Cerebellar cortex (tissue), 1 donor: ENCODE measurements around the gene CTU2.

ENCODE experiments used
- DNase-seq: peaks from one replicate; pipeline ENCODE4 v3.0.0-alpha.2; 2015; ENCODE audit warnings: low spot score

Gene CTU2

DNA sequence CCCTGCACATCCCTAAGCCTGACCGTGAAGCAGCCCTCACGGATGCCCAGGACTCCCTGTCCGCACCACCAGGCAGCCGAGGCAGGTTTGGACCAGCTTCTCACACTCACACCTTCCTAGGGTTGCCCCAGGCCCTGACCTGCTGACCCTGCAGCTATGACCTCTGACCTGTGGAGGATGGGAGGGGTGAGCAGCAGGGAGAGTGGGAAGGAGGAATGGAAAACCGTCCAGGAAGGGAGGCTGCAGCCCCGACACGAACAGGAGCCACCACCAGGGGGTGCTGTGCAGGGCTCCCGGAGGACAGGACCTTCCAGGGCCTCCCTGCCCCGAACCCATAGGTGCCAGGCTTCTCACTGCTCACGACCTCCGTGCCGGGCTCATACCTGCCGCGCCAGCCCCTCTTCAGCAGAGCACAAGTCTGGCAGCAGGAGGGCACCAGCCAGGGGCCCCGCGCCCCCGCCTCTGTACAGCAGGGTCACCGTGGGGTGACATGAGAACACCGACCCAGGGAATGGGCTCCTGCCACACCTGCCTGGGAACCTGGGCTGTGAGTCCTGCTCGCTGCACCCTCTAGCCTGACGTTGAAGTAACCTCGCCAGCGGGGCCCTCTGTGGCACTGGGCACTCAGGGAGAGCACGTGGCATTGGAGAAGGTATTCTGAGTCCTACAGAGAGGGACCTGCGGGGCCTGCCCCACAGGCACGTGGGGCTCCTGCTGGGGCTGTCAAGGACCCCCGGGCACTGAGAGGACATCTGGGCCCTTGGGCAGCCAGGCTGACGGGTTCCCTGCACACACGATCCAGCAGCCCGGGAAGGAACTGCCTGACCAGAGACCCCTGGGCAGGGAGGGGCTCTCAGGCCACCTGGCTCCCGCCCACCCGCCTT is 37.6 kb downstream of the CTU2 start:
- DNase-seq = peak; percentile 77

DNA sequence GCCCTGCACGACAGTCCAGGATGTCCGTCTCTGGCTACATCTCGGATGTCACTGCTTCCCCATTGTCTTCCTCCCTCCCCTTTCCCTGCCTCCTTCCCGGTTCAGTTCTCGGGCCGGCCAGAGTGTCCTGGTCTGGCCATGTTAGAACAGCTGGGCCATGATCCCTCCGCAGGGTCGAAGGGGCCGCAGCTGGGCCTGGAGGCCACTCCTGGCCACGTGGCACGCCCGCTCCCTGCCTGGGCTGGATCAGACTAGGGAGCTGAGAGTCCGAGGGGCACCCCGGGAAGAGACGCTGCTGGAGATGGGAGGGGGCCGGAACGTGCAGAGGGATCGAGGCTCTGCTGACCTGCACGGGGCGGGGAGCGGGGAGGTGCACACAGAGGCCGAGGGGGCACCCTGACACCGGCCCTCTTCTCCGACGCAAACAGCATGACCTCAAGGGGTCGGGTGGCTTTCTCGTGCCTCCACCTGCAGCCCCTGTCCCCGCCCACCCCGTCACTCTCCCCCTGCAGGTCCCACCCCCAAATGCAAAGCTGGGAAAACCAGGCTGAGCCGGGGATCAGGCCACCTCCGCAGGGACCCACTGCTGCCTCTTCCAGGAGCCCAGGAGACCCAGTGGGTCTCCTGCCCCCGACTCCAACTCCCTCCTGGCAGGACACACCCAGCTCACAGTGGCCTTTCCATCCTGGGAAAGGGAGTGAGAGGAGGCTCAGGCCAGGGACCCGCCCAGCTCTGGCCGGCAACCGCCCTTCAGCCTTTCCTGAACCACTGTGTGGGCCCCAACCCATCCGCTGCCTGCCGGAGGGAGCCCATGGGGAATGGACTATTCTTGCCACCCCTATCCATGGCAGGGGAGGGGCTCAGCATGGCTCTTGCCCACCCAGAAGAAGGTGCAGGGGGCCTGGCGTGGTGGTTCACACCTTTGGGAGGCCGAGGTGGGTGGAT is 38.5 kb downstream of the CTU2 start:
- no peak for DNase-seq

DNA sequence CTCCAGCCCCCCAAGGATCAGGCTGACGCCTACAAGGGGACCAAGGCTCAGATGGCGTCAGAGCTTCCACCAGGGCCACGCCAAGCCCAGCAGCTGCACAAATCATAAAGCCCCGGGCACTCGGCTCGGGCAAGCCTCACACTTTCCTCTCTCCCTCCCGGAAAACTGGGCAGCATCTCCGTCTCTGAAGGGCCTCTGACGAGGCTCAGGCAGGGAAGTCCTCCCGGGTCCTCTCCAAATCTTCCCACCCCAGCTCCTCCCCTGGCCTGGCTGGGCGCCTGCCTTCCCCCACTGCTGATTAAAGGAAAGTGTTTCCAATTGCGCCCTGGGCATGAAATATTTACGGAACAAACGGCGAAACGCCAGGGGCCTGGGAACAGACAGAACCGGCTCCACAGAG is 40.2 kb downstream of the CTU2 start:
- DNase-seq = no peak

DNA sequence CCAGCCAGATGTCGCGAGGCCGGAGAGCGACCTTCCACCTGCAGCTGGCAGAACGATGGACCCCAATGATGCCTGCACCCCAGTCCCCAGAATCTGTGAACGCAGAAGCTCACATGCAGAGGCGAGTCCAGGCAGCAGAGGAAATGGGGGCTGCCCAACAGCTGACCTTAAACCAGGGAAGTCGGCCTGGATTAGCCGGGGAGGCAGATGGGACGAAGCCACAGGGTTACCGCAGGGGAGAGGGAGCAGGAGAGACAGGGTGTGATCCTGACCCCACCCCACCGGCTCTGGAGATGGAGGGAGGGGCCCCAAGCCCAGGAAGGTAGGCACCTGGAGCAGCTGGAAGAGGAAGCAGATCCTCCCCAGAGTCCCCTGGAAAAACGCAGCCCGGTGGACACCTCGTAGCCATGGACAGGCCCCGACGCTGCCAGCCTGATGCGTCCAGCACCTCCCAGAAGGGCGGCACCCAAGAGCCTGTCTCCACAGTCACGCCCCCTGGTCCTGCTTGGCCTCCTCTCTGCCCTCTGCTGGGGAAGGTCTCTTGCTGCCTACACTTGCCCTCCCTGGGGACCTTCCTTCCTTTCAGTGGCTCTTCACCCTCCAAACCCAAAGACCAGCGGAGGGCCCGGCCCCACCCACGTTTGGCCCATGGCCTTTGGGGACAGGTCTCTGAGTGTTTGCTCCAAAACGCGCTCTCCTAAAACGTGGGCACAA is 41.4 kb downstream of the CTU2 start:
- DNase-seq = peak; percentile 52

DNA sequence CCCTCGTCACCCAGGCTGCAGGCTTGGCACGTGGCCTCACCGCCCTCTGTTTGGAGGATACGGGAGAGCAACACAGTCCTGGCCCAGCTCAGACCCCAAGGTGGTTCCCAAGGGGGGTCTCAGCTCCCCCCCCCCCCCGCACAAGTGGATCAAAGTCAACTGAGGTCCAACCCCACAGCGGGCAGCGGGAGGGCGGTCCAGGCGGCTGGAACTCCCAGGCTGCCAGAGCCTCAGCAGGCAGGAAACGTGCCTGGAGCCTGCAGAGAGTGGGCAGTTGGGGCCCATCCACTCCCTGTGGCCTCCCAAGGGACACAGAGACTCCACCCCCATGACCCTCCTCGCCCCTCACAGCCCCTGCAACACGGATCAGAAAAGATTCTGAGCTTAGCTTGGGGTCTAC is 42.1 kb downstream of the CTU2 start:
- no peak for DNase-seq

DNA sequence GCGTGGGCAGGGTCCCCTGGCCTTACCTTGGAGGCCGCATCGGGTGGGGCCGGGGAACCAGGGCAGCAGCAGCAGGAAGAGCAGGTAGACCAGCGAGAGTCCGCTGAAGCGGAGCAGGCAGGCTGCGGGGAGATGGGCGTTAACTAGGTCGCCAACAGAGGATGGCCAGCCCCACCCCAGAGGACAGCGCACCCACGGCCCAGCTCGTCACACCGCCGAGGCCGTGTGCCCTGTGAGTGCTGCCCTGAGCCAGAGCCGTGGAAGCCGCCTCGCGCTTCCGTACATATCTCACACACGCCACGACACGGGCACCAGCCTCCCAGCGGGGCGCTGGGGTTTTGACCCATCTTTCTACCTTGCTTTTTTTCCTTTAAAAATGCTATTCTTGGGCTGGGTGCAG is 43.1 kb downstream of the CTU2 start:
- no peak for DNase-seq

DNA sequence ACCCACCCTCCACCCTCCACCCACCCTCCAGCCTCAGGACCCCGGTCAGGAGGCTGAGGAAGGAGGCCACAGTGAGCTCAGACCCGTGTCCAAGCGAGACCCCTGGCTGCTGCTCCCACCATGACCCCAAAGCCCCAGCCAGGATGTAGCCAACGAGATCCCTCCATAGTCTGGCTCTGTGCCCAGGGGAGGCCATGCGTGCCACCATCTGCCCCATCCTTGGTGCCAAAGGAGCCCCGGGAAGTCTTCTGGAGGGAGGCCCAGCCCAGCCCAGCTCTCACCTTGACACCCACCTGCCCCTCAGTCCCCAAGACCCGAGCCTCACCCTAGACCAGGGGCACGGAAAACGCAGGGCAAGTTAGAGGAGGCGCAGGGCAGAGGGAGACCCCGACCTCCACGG is 44.6 kb downstream of the CTU2 start:
- peak; percentile 40 for DNase-seq

DNA sequence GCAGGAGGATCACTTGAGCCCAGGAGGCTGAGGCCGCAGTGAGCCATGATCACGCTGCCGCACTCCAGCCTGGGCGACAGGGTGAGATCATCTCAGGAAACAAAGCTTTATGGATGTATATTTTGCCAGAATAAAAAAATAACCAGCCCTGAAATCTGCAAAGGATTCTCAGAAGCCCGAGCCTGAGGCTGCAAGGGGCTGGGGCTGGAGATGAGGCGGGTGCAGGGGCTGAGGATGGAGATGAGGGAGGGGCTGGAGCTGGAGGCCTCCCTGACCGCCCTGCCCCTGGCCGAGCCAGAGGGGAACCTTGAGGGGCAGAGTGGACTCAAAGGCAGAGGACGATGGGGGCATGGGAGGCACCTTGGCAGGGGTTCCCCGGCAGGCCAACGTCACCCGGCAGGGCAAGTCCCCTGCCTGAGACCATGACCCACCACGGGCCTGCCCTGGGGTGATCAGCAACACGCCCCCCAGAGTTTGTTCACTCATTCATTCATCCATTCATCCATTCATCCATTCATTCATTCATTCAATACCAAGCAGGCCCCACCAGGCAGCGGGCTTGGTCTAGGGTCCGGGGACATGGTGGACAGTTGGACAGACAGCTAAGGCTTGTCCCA is 46.2 kb downstream of the CTU2 start:
- DNase-seq = no peak

DNA sequence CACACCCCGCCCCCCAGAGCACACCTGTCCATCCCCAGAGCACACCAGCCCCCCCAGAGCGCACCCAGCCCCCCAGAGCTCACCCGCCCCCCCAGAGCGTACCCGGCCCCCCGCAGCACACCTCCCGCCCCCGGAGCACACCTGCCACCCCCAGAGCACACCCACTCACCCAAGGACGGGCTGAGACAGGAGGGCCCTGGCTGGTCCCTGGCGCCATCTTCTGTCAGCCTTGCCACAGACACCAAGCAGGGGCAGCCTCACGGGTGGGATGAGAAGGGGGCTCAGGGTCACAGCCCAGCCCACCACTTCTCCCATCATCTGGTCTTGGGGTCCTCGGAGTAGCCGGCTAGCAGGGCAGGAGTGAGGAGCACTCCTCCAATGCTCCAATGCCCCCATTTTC is 46.9 kb downstream of the CTU2 start:
- no peak for DNase-seq

DNA sequence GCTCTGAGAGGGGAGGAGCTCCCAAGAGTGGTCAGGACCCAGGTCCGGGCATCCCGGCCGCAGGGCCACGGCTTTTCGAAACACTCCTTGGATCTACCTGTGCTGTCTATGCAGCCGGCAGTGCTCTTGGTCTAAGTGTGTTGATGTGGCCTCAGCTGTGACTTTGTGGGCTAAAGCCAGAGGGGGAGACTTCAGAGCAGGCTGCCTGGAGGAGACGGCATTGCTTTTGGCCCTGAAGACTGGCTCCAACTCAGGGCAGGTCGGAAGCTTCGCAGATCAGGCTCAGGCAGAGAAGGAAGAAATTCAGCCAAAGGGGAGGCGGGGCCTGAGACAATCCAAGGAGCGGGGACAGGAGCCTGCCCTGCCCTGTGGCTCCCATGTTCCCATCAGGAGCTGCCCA is 47.3 kb downstream of the CTU2 start:
- DNase-seq = no peak

DNA sequence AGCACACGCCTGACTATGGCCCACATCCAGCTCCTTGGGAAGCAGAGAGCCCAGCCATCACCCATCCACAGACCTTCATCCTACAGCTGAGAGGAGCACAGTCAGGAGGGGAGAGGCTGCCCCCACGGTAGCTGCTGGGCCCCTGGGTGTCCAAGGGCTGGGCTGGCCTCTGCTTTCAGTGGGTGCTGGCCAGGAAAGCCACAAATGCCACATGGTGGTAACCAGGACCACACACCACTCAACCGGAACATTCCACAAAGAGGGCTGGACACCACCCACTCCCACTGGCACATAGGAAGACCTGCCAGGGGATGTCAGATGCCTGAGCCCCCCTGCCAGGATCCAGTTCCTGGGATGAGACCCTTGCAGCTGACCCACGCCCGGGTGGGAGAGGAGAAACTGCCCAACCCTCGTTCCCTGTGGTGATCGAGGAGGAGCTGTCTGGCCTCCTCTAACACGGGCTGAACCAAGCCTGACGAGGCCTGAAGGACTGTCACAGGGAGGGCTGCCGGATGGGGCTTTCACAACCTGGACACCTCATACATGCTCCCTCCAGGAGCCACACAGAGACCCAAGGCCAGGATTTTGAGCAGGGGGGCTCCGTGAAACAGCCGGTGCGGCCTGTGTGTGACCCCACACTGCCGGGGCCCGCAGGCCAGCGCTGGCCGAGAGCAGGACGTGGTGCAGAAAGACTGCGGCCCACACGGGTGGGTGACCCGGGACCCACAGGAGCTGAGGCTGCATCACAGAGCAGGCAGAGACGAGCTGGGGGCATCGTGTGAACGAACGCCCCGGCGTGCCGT is 48.0 kb downstream of the CTU2 start:
- no peak for DNase-seq

DNA sequence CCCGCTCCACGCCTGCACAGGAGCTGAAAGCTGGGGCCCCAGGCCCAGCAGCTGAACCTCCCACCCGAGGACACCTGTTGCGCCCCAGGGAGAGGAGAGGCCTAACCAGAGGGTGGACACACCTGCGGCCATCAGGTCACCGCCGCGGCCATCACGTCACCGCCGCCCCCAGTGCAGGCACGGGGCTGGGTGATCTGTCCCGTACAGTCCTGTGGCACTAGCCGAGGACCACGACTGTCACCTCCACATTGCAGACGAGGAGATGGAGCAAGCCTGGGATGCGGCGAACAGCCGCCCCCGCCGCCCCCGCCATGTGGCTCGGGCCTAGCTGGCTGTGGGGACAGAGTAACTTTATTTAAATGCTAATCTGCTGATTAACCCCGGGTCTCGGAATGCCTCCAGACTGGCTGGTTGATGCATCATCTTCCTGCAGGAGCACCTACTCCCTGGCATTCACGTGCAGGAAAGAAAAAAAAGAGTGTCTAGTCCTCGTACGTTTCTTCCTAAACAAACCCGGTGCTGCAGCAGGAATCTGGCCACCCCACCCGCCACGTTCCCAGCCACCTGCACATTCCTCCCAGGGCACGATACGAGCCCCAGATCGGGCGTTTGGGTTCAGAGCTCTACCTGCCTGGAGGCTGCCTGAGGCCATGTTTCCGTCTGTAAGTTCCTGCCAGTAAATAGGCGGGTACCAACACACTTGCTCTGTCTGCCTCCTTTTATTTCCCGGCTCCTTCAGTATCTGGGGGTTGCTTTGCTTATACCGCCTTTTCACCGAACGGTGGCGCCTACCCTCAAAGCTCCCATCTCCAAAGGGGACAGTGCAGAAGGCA is 48.8 kb downstream of the CTU2 start:
- peak; percentile 29 for DNase-seq

DNA sequence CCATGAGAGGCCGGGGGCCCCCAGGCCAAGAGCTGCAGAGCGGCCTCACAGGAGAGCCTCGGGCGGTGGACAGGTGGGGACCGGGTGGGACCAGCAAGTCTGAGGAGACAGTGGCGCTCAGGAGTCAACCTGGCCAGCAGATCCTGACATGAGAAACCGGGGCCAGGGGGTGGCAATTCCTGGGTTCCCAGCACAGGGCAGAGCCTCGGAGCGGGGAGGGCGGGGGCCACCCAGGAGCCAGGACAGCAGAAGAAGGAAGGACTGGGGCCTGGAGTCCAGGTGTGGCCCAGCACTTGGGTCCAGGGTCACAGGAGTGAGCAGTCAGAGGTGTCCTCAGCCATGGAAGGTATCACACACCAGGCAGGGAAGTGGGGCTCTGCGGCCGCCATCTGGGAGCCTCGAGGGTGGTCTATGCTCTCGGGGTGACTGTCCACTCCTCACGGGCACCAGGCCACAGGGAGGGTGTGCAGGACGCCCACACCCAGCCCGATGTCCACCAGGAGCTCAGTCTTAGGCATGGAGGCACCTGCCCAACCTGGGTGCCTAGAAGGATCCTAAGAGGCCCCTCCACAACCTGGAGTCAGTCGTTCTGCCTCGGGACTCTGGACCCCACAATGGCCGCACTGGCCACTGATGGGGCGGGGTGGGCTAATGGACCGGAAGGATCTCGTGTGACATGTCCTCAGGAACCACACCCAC is 49.6 kb downstream of the CTU2 start:
- no peak for DNase-seq

DNA sequence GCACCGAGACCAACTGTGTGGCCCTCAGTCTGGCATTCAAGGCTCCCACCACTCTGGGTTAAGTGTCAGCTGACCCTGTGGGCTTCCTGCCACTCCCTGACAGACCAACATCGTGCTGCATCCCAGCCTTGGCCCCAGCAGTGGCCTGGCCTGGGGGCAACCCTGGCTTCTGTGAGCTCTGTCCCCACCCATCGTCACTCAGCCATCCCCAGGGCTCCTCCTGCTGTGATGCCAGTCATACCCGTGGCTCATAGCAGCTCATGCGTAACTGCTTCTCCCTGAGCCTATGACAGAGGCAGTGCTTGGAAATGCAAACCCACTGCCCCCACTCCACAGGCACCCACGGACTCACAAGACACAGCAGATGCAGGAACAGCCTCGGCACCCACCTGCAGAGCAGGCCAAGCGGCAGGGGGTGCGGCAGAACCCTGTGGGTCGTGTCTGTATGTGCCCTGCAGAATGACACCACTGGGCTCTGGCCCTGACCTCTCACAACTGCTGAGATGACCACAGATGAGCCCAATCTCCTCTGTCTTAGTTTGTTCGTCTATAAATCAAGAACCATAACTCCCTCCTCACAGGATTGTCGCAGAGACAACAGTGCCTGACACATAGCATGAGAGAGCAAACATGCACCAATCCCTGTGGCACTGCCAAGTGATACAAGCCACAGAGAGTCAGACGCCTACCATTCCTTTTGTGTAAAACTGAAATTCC is 52.1 kb downstream of the CTU2 start:
- DNase-seq = no peak

DNA sequence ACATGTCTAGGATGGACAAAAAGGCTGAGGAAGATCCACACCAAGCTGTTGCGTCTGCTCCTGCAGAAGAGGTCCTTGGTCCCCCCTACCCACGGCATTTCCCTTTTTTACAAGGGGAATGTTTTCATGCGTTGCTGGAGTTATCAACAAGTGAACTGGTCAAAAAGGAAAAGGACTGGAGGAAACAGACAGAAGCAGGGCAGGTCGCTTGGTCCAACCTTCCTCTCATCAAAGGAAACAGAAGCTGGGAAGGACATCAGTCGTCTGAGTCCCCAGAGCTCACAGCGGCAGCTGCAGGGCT is 52.6 kb downstream of the CTU2 start:
- DNase-seq = no peak

DNA sequence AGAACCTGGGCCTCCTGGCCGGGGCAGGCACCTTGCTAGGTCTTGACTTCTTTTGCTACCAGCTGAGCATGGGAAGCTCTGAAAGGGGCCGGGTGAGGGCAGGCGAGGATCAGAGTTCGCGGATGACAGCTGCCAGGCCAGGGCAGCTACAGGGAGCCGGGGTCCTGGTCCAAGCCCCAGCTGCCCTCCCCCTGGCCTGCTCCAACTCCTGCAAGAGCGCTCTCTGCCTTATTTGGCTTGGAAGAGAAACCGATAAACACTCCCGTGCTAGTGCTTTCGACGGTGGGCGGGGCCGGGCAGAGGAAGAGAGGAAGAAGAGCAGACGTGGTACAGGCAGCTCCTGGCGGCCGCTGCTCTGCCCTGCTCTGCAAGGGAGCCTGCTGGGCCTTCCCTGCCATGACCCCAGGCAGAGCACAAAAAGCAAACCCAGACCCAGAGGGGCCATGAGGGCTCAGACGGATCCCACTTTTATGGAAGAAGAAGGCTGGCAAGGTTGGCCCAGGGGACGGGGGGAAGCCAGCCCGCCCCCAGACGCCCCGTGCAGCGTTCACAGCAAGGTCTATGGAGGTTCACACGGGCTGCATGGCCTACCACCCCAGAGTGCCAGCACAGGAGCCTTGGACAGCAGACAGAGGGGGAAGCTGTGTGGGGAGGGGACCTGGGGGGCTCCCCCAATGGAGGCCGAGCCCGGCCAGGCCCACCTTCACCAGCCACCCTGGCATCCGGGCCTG is 53.1 kb downstream of the CTU2 start:
- DNase-seq = no peak

DNA sequence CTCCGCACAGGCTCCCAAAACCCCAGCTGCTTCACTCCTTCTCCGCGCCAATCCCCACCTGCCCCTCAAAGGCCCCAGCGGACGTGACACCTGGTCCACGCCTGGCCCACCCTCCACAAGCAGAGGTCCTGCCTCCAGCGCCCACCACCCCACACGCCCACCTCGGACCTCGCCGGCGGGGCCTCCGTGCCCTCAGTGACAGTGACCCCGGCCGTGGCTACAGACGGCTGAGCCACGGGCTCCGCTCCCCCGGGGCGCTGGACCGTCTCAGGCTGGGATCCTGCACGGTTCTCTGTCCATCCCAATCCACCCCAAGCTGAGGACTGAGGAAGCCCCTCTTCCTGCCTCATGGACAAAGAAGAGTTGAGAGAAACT is 53.7 kb downstream of the CTU2 start:
- no peak for DNase-seq

DNA sequence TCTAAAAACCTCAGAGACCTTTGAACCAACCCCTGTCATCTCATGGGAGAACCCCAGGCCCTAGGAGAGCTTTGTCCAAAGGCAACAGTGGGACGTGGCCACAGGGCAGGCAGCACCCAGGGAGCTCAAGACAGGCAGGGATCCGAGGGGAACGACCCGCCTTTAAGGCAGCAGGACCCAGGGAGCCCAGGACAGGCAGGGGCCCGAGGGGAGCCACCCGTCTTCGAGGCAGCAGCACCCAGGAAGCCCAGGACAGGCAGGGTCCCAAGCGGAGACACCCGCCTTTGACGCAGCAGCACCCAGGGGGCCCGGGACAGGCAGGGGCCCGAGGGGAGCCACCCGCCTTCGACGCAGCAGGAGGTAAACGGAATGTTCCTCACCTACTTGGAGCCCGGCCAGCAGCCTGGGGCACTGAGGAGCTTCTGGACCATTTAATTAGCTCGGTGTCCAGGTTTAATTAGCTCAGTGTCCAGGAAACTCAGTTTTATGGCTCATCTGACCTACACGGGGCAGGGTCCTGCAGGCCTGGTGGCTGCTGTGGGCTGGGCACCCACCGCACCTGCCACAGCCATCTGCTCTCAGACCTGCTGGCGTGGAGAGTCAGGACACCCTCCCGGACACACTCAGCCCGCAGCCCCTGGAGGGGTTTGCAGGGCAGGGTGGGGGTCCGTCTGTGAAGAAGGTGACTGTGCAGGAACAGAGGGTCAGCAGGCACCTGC is 54.3 kb downstream of the CTU2 start:
- peak; percentile 30 for DNase-seq
